SK-N-SH (cell line): ENCODE results near the gene TSPAN7. TPM values are rescaled to one million over a fixed set of nuclear protein-coding genes. Genes with fewer than 3 reads are reported as not detected.

Experiments used
- CTCF ChIA-PET: fragments of 300-600, 350-600 bp; formaldehyde crosslinking; extraction: SDS; loops from one replicate; lab custom pipeline; 2021; lab: Yijun Ruan, JAX
- POLR2A ChIA-PET: fragments of 350-600 bp; sonication (Branson Sonifier 250); formaldehyde crosslinking; extraction: SDS; loops from one replicate; lab custom pipeline; 2020; ENCODE audit warnings: antibody characterized with exemption, inconsistent platforms; lab: Yijun Ruan, JAX
- DNase-seq: peaks from one replicate; pipeline ENCODE4 v3.0.0; 2012
- H2AFZ ChIP-seq: fragments of 200-600 bp; sonication (generic); 2 replicates; pipeline ENCODE4 v1.8.1; 2016; ENCODE audit warnings: antibody characterized with exemption, mild to moderate bottlenecking, low read depth
- H3F3A ChIP-seq: fragments of 200-600 bp; sonication (generic); replicated peaks from 2 replicates; pipeline ENCODE3; 2016; ENCODE audit warnings: antibody characterized with exemption, mild to moderate bottlenecking; ENCODE audit not compliant: insufficient read depth
- H3K27ac ChIP-seq, 2 experiments: fragments of 200-500 bp in 1 of 2; fragments of 200-600 bp in 1 of 2; sonication (Bioruptor generic) in 1 of 2; sonication (generic), shearing (Covaris generic) in 1 of 2; 2 replicates each; pipeline versions ENCODE4 v1.5.1 to v1.6.1; 2014 to 2016; ENCODE audit warnings: low read depth in 2 of 2, inconsistent platforms in 1 of 2, low read length in 1 of 2, mild to moderate bottlenecking in 1 of 2, mixed read lengths in 1 of 2
- H3K27me3 ChIP-seq: fragments of 200-600 bp; sonication (generic), shearing (Covaris generic); 2 replicates; pipeline ENCODE4 v1.6.1; 2016; ENCODE audit warnings: mixed run types; ENCODE audit not compliant: insufficient read depth
- H3K36me3 ChIP-seq, 2 experiments: fragments of 200-500 bp in 1 of 2; fragments of 200-600 bp in 1 of 2; sonication (Bioruptor generic) in 1 of 2; sonication (generic) in 1 of 2; replicated peaks in 1 of 2; 2 replicates each; pipeline versions ENCODE3 to v1.5.1; 2014 to 2016; ENCODE audit warnings: low read length in 1 of 2, mild to moderate bottlenecking in 1 of 2; ENCODE audit not compliant: insufficient read depth in 2 of 2, control insufficient read depth in 1 of 2
- H3K4me1 ChIP-seq, 2 experiments: fragments of 200-500 bp in 1 of 2; fragments of 200-600 bp in 1 of 2; sonication (Bioruptor generic) in 1 of 2; sonication (generic), shearing (Covaris generic) in 1 of 2; 2 replicates each; pipeline versions ENCODE4 v1.5.1 to v1.6.1; 2014 to 2016; ENCODE audit warnings: low read depth in 1 of 2, low read length in 1 of 2, mixed run types in 1 of 2; ENCODE audit not compliant: insufficient read depth in 2 of 2, control insufficient read depth in 1 of 2
- H3K4me2 ChIP-seq: fragments of 200-600 bp; sonication (generic), shearing (Covaris generic); 2 replicates; pipeline ENCODE4 v1.6.1; 2017; ENCODE audit warnings: mixed run types
- H3K4me3 ChIP-seq, 2 experiments: fragments of 200-500 bp in 1 of 2; fragments of 200-600 bp in 1 of 2; sonication (Bioruptor generic) in 1 of 2; sonication (generic), shearing (Covaris generic) in 1 of 2; 2 replicates each; pipeline versions ENCODE4 v1.5.1 to v1.8.1; 2014 to 2016; ENCODE audit warnings: low read depth in 2 of 2, inconsistent platforms in 1 of 2, low read length in 1 of 2, mild to moderate bottlenecking in 1 of 2, mixed read lengths in 1 of 2, moderate library complexity in 1 of 2
- H3K79me2 ChIP-seq: fragments of 200-600 bp; sonication (generic); 2 replicates; pipeline ENCODE4 v1.8.1; 2017; ENCODE audit warnings: mild to moderate bottlenecking; ENCODE audit not compliant: insufficient read depth
- H3K9ac ChIP-seq: fragments of 200-600 bp; sonication (generic); 2 replicates; pipeline ENCODE4 v1.6.1; 2017; ENCODE audit warnings: mixed run types
- H3K9me2 ChIP-seq: fragments of 200-600 bp; sonication (generic); 2 replicates; pipeline ENCODE4 v1.6.1; 2017; ENCODE audit warnings: mixed run types
- H3K9me3 ChIP-seq: fragments of 200-600 bp; sonication (generic); 2 replicates; pipeline ENCODE4 v1.6.1; 2017; ENCODE audit warnings: mixed run types, mild to moderate bottlenecking, moderate library complexity
- H4K20me1 ChIP-seq: fragments of 200-600 bp; sonication (generic); 2 replicates; pipeline ENCODE4 v1.6.1; 2017; ENCODE audit warnings: mild to moderate bottlenecking, mixed run types; ENCODE audit not compliant: insufficient read depth
- CHD2 ChIP-seq: fragments of 150-350 bp; IDR thresholded peaks from 2 replicates; pipeline ENCODE4 v1.6.1; 2018; ENCODE audit warnings: low read length; ENCODE audit not compliant: partially characterized antibody
- CTCF ChIP-seq: fragments of 200-600 bp; sonication (generic); IDR thresholded peaks from 2 replicates; pipeline ENCODE4 v1.6.1; 2017; ENCODE audit warnings: antibody characterized with exemption, mild to moderate bottlenecking, moderate library complexity
- EZH2phosphoT487 ChIP-seq: fragments of 200-600 bp; sonication (generic); IDR thresholded peaks from 2 replicates; pipeline ENCODE4 v1.6.1; 2017; ENCODE audit warnings: low read depth, mixed run types, mild to moderate bottlenecking, antibody characterized with exemption, moderate library complexity, borderline replicate concordance
- FOXM1 ChIP-seq: IDR thresholded peaks from 2 replicates; pipeline ENCODE4 v1.4.0; 2012; ENCODE audit warnings: low read depth, mild to moderate bottlenecking
- GATA2 ChIP-seq: sonication (generic); formaldehyde crosslinking; IDR thresholded peaks from 2 replicates; pipeline ENCODE4 v1.5.0; 2020; ENCODE audit warnings: mild to moderate bottlenecking, missing genetic modification reagents
- IRF3 ChIP-seq: fragments of 150-350 bp; IDR thresholded peaks from 2 replicates; pipeline ENCODE4 v1.6.1; 2016; ENCODE audit warnings: mild to moderate bottlenecking, low read depth, low read length
- MAX ChIP-seq: IDR thresholded peaks from 2 replicates; pipeline ENCODE4 v1.4.0; 2012; ENCODE audit warnings: low read depth
- NFIC ChIP-seq: IDR thresholded peaks from 2 replicates; pipeline ENCODE4 v1.4.0; 2012; ENCODE audit warnings: borderline replicate concordance
- NRF1 ChIP-seq: IDR thresholded peaks from 2 replicates; pipeline ENCODE4 v1.6.1; 2012; ENCODE audit warnings: low read depth, mild to moderate bottlenecking, low read length
- PBX3 ChIP-seq: IDR thresholded peaks from 2 replicates; pipeline ENCODE4; 2012
- RAD21 ChIP-seq: IDR thresholded peaks from 2 replicates; pipeline ENCODE4 v1.6.1; 2012; ENCODE audit warnings: mild to moderate bottlenecking, low read length
- RFX5 ChIP-seq: IDR thresholded peaks from 2 replicates; pipeline ENCODE4 v1.6.1; 2012; ENCODE audit warnings: mild to moderate bottlenecking, improper control_type of control experiment, low read length
- TCF12 ChIP-seq: IDR thresholded peaks from 2 replicates; pipeline ENCODE4 v1.4.0; 2012
- USF2 ChIP-seq: fragments of 150-350 bp; IDR thresholded peaks from 2 replicates; pipeline ENCODE4 v1.6.1; 2017; ENCODE audit warnings: antibody characterized with exemption, low read length, low read depth, borderline replicate concordance
- WGBS: methylation state at CpG from one replicate; pipeline ENCODE4 v1.1.6; 2017; ENCODE audit warnings: low lambda C conversion rate; 5-methylcytosine and 5-hydroxymethylcytosine counted together
- polyA plus RNA-seq, 3 experiments: library from polyadenylated mRNA; depleted of rRNA; stranded (reverse); fragments of >200 nt; gene quantifications; 2 replicates each; pipeline ENCODE4 v1.2.3, GENCODE V29; 2012

Gene TSPAN7
- polyA plus RNA-seq, 1 of the 3 experiments (the other 2 are of a cell fraction) = 0.39 TPM

- H3K27ac ChIP-seq = no peak overlapping the region
- no peaks in the 10 kb centered on the region for H3K79me2 ChIP-seq
- H3K9me2 ChIP-seq = no peaks in the 10 kb centered on the region
- H3K9me3 ChIP-seq = no peaks in the 10 kb centered on the region
- H3K36me3 ChIP-seq = no peaks in the 10 kb centered on the region
- no peak for DNase-seq
- no peaks in the 10 kb centered on the region for H3K4me1 ChIP-seq
- no peak overlapping the region for H3K9ac ChIP-seq
- no peak overlapping the region for H2AFZ ChIP-seq
- no peaks in the 10 kb centered on the region for H4K20me1 ChIP-seq
- no CpG with 5 or more reads among the region's 1 CpG for WGBS
- H3F3A ChIP-seq = no peaks in the 10 kb centered on the region
- POLR2A ChIA-PET = no interaction called here
- TF ChIP-seq CTCF (no peak), IRF3 (no peak), RAD21 (no peak), FOXM1 (no peak), NFIC (no peak), USF2 (no peak)
- no peak overlapping the region for H3K4me2 ChIP-seq
- H3K27me3 ChIP-seq = no peaks in the 10 kb centered on the region; the same call in 1 of the 2 replicates
- no peak overlapping the region for H3K4me3 ChIP-seq
- CTCF ChIA-PET = interaction anchor here (0.8 to 1.1 kb wide), 3 partner anchors 16 to 322 kb away, joined by 3 to 4 read pairs (median 3); partner anchors contain the start of gene RPGR
Observed at GRCh38 chrX:38649221-38649620, 87.9 kb downstream of the TSPAN7 start.

GRCh38 chrX:38649674-38650647 lies 88.6 kb downstream of the TSPAN7 start:
- ChIA-PET CTCF (interaction anchor here (0.8 to 1.1 kb wide), 4 partner anchors 9 to 323 kb away, joined by 3 to 4 read pairs (median 3); partner anchors contain the start of gene RPGR), POLR2A (no interaction called here)
- H3K4me1 ChIP-seq = no peaks in the 10 kb centered on the region
- no peaks in the 10 kb centered on the region for H3K36me3 ChIP-seq
- no peaks in the 10 kb centered on the region; the same call in 1 of the 2 replicates for H3K27me3 ChIP-seq
- no peaks in the 10 kb centered on the region for H4K20me1 ChIP-seq
- no peak overlapping the region for H2AFZ ChIP-seq
- TF ChIP-seq PBX3 = no peak
- no peak for TF ChIP-seq CHD2
- no peak for TF ChIP-seq IRF3
- no peak for TF ChIP-seq RFX5
- no peak for TF ChIP-seq GATA2 (CRISPR knock-in tag)
- TF ChIP-seq RAD21 = no peak
- TF ChIP-seq TCF12 = no peak
- no peak for TF ChIP-seq EZH2phosphoT487
- no peak for TF ChIP-seq NRF1
- TF ChIP-seq MAX = no peak
- TF ChIP-seq NFIC = no peak
- no peak overlapping the region for H3K9ac ChIP-seq
- H3F3A ChIP-seq = no peaks in the 10 kb centered on the region
- H3K79me2 ChIP-seq = no peaks in the 10 kb centered on the region
- H3K9me3 ChIP-seq = no peaks in the 10 kb centered on the region
- H3K4me3 ChIP-seq = no peak overlapping the region
- H3K4me2 ChIP-seq = no peak overlapping the region
- no peak for DNase-seq
- 43% methylated on average over 5 of the region's 6 CpGs for WGBS
- no peaks in the 10 kb centered on the region for H3K9me2 ChIP-seq
- no peak overlapping the region for H3K27ac ChIP-seq
